K562 (cell line): ENCODE measurements around the gene B9D2. TPM values are rescaled to one million over a fixed set of nuclear protein-coding genes. Genes with fewer than 3 reads are reported as not detected.

Experiments used
- C11orf30 ChIP-seq: fragments of 450-650 bp; IDR thresholded peaks from 2 replicates; pipeline ENCODE4 v1.6.1; 2016; ENCODE audit warnings: low read depth, mild to moderate bottlenecking
- CEBPB ChIP-seq: fragments of 450-650 bp; IDR thresholded peaks from 2 replicates; pipeline ENCODE4 v1.6.1; 2016; ENCODE audit warnings: missing genetic modification characterization, missing compliant biosample characterization
- CEBPG ChIP-seq, 3 experiments: fragments of 200-800 bp in 1 of 3; sonication (Bioruptor generic) in 1 of 3; sonication (generic) in 1 of 3; formaldehyde crosslinking in 1 of 3; IDR thresholded peaks in 2 of 3; conservative IDR thresholded peaks in 1 of 3; 2 replicates each; pipeline versions ENCODE4 v1.6.1 to v1.8.0; 2016 to 2022; ENCODE audit warnings: missing compliant biosample characterization in 2 of 3, missing genetic modification characterization in 2 of 3, mild to moderate bottlenecking in 1 of 3, missing genetic modification reagents in 1 of 3
- DACH1 ChIP-seq: fragments of 450-650 bp; IDR thresholded peaks from 2 replicates; pipeline ENCODE4 v1.6.1; 2018; ENCODE audit not compliant: partially characterized antibody
- FOXM1 ChIP-seq, 2 experiments: fragments of 450-650 bp in 1 of 2; sonication (generic) in 1 of 2; formaldehyde crosslinking in 1 of 2; IDR thresholded peaks; 2 replicates each; pipeline versions ENCODE4 v1.6.1 to v1.9.0; 2017 to 2022; ENCODE audit warnings: low read depth in 2 of 2, mild to moderate bottlenecking in 2 of 2, missing genetic modification reagents in 1 of 2, moderate library complexity in 1 of 2
- GATAD2B ChIP-seq: fragments of 450-650 bp; IDR thresholded peaks from 2 replicates; pipeline ENCODE4 v1.6.1; 2017; ENCODE audit warnings: mild to moderate bottlenecking, borderline replicate concordance
- MCM3 ChIP-seq: fragments of 450-650 bp; IDR thresholded peaks from 2 replicates; pipeline ENCODE4 v1.6.1; 2016
- MYBL2 ChIP-seq, 2 experiments: fragments of 450-650 bp in 1 of 2; sonication (generic) in 1 of 2; formaldehyde crosslinking in 1 of 2; IDR thresholded peaks; 2 replicates each; pipeline versions ENCODE4 v1.6.1 to v1.8.1; 2017 to 2022; ENCODE audit warnings: borderline replicate concordance in 1 of 2, inconsistent platforms in 1 of 2, low read depth in 1 of 2, mild to moderate bottlenecking in 1 of 2, missing genetic modification reagents in 1 of 2, moderate library complexity in 1 of 2
- NR3C1 ChIP-seq: sonication (generic); formaldehyde crosslinking; IDR thresholded peaks from 2 replicates; pipeline ENCODE4 v1.8.1; 2022; ENCODE audit warnings: missing genetic modification reagents
- PML ChIP-seq: IDR thresholded peaks from 2 replicates; pipeline ENCODE4 v1.6.1; 2012; ENCODE audit warnings: low read length, inconsistent platforms
- PYGO2 ChIP-seq: fragments of 450-650 bp; IDR thresholded peaks from 2 replicates; pipeline ENCODE4 v1.6.1; 2016; ENCODE audit warnings: mild to moderate bottlenecking, missing genetic modification characterization, moderate library complexity, missing compliant biosample characterization
- RBM15 ChIP-seq: fragments of 200-400 bp; formaldehyde crosslinking; IDR thresholded peaks from 2 replicates; pipeline ENCODE4 v1.6.1; 2018; ENCODE audit warnings: mild to moderate bottlenecking, low read length, moderate library complexity; ENCODE audit not compliant: insufficient read depth
- RFX5 ChIP-seq: IDR thresholded peaks from 2 replicates; pipeline ENCODE4 v1.6.1; 2011; ENCODE audit warnings: low read depth, mild to moderate bottlenecking, improper control_type of control experiment, low read length
- SMARCC2 ChIP-seq: fragments of 450-650 bp; IDR thresholded peaks from 2 replicates; pipeline ENCODE4 v1.6.1; 2017; ENCODE audit warnings: antibody characterized with exemption, moderate library complexity, mild to moderate bottlenecking, low read depth
- TBL1XR1 ChIP-seq, 2 experiments: IDR thresholded peaks; 2 replicates each; pipeline ENCODE4 v1.6.1; 2012; ENCODE audit warnings: improper control_type of control experiment in 2 of 2, low read length in 2 of 2, mild to moderate bottlenecking in 1 of 2
- polyA plus RNA-seq, 8 experiments: library from polyadenylated mRNA; depleted of rRNA in 4 of 8; stranded (reverse) in 5 of 8; unstranded in 3 of 8; fragments of >200 nt; fragmentation: Nextera tagmentation in 2 of 8; fragmentation: Illumina TruSeq in 1 of 8; extraction: Ambion mirVana in 2 of 8; extraction: Trizol in 1 of 8; gene quantifications; 2 replicates each; pipeline versions ENCODE4 v1.2.1 to v1.2.3, GENCODE V29; 2011 to 2014; ENCODE audit warnings: inconsistent platforms in 1 of 8, missing spikeins in 1 of 8
- total RNA-seq, 7 experiments: library from RNA; depleted of rRNA in 6 of 7; stranded (reverse); fragments of >200 nt in 6 of 7; fragmentation: Illumina TruSeq in 2 of 7; extraction: Trizol in 2 of 7; gene quantifications; 2 replicates each; pipeline versions ENCODE4 v1.2.1 to v1.2.3, GENCODE V29; 2011 to 2021; ENCODE audit warnings: low replicate concordance in 1 of 7
- TF ChIP-seq, protein P1 (sequence below): fragments of 250-450 bp; sonication (Bioruptor Pico); IDR thresholded peaks from 2 replicates; pipeline ENCODE4 v1.5.0; 2020; ENCODE audit warnings: mild to moderate bottlenecking
- TF ChIP-seq, protein P2 (sequence below): fragments of 250-450 bp; sonication (Bioruptor Pico); IDR thresholded peaks from 2 replicates; pipeline ENCODE4 v1.4.0; 2020; ENCODE audit warnings: mild to moderate bottlenecking, moderate library complexity
- TF ChIP-seq, protein P3 (sequence below): fragments of 200-800 bp; sonication (Bioruptor generic); IDR thresholded peaks from 2 replicates; pipeline ENCODE4 v1.6.1; 2017; ENCODE audit warnings: missing genetic modification characterization, missing compliant biosample characterization
- TF ChIP-seq, protein P4 (sequence below), 3 experiments: fragments of 200-800 bp in 1 of 3; sonication (Bioruptor generic) in 1 of 3; sonication (generic) in 1 of 3; formaldehyde crosslinking in 1 of 3; IDR thresholded peaks; 2 replicates each; pipeline versions ENCODE4 v1.6.1 to v1.8.0; 2016 to 2022; ENCODE audit warnings: mild to moderate bottlenecking in 2 of 3, missing compliant biosample characterization in 2 of 3, missing genetic modification characterization in 2 of 3, missing genetic modification reagents in 1 of 3

B9D2 gene
- total and polyA plus RNA-seq, 9 of the 15 experiments (the other 6 are each of a cell fraction or from before 2014, with no cell fraction given): 0.83 to 6.9 (median 2.8) TPM

DNA sequence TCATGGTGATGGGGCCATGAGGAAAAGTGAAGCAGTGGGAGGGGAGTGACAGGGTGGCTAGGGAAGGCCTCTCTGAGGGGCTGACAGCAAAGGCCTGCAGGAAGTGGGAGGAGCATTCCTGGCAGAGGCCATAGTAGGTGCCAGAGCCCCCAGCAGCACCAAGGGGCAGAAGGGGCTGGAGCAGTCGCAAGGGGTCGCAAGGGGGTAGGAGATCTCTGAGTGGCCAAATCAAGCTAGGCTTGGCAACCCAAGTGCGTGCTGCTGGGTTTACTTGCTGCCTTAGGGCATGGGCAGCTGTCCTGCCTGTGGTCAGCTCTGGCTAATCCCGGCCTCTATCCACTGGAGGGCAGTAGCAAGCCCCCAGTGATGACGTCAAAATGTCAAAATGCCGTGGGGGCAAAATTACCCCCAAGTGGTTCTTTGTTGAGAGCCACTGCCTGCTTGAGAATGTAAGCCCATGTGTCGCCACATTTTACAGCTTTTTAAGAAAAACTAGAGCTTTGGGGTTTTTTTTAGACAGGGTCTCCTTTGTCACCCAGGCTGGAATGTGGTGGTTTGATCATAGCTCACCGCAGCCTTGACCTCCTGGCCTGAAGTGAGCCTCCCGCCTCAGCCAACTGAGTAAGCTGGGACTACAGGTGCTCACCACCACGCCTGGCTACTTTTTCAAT is 42.2 kb downstream of the B9D2 start (continued):
- TF ChIP-seq CEBPG (CRISPR knock-in tag; IDR thresholded peaks at IDR 0.05): no peak
- TF ChIP-seq CEBPG (tag; conservative IDR thresholded peaks at IDR 0.05 in 1 of 2, IDR thresholded peaks at IDR 0.05 in 1 of 2): no peak
- no peak for TF ChIP-seq RFX5
- TF ChIP-seq RBM15: no peak
- TF ChIP-seq MCM3: no peak
- TF ChIP-seq CEBPB (tag): no peak
- TF ChIP-seq PYGO2 (tag): no peak
- no peak for TF ChIP-seq MYBL2 (IDR thresholded peaks at IDR 0.05; ENCODE audit: low read depth)
- no peak for TF ChIP-seq MYBL2 (CRISPR knock-in tag; IDR thresholded peaks at IDR 0.05; ENCODE audit: borderline replicate concordance)
- no peak for TF ChIP-seq SMARCC2
- TF ChIP-seq DACH1: no peak
- TF ChIP-seq FOXM1 (IDR thresholded peaks at IDR 0.05; ENCODE audit: low read depth): no peak
- TF ChIP-seq FOXM1 (CRISPR knock-in tag; IDR thresholded peaks at IDR 0.05; ENCODE audit: low read depth): no peak
- TF ChIP-seq, protein P1, sequence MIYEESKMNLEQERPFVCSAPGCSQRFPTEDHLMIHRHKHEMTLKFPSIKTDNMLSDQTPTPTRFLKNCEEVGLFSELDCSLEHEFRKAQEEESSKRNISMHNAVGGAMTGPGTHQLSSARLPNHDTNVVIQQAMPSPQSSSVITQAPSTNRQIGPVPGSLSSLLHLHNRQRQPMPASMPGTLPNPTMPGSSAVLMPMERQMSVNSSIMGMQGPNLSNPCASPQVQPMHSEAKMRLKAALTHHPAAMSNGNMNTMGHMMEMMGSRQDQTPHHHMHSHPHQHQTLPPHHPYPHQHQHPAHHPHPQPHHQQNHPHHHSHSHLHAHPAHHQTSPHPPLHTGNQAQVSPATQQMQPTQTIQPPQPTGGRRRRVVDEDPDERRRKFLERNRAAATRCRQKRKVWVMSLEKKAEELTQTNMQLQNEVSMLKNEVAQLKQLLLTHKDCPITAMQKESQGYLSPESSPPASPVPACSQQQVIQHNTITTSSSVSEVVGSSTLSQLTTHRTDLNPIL (CRISPR knock-in tag): no peak
- no peak for TF ChIP-seq NR3C1
- TF ChIP-seq, protein P2, sequence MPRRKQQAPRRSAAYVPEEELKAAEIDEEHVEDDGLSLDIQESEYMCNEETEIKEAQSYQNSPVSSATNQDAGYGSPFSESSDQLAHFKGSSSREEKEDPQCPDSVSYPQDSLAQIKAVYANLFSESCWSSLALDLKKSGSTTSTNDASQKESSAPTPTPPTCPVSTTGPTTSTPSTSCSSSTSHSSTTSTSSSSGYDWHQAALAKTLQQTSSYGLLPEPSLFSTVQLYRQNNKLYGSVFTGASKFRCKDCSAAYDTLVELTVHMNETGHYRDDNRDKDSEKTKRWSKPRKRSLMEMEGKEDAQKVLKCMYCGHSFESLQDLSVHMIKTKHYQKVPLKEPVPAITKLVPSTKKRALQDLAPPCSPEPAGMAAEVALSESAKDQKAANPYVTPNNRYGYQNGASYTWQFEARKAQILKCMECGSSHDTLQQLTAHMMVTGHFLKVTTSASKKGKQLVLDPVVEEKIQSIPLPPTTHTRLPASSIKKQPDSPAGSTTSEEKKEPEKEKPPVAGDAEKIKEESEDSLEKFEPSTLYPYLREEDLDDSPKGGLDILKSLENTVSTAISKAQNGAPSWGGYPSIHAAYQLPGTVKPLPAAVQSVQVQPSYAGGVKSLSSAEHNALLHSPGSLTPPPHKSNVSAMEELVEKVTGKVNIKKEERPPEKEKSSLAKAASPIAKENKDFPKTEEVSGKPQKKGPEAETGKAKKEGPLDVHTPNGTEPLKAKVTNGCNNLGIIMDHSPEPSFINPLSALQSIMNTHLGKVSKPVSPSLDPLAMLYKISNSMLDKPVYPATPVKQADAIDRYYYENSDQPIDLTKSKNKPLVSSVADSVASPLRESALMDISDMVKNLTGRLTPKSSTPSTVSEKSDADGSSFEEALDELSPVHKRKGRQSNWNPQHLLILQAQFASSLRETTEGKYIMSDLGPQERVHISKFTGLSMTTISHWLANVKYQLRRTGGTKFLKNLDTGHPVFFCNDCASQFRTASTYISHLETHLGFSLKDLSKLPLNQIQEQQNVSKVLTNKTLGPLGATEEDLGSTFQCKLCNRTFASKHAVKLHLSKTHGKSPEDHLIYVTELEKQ (CRISPR knock-in tag): no peak
- no peak for TF ChIP-seq GATAD2B
- TF ChIP-seq, protein P3, sequence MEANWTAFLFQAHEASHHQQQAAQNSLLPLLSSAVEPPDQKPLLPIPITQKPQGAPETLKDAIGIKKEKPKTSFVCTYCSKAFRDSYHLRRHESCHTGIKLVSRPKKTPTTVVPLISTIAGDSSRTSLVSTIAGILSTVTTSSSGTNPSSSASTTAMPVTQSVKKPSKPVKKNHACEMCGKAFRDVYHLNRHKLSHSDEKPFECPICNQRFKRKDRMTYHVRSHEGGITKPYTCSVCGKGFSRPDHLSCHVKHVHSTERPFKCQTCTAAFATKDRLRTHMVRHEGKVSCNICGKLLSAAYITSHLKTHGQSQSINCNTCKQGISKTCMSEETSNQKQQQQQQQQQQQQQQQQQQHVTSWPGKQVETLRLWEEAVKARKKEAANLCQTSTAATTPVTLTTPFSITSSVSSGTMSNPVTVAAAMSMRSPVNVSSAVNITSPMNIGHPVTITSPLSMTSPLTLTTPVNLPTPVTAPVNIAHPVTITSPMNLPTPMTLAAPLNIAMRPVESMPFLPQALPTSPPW: peak; percentile 70
- TF ChIP-seq, protein P4, sequence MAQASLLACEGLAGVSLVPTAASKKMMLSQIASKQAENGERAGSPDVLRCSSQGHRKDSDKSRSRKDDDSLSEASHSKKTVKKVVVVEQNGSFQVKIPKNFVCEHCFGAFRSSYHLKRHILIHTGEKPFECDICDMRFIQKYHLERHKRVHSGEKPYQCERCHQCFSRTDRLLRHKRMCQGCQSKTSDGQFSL (CRISPR knock-in tag; IDR thresholded peaks at IDR 0.05): no peak
- TF ChIP-seq, protein P4 (tag; IDR thresholded peaks at IDR 0.05): no peak
- no peak for TF ChIP-seq PML
- TF ChIP-seq TBL1XR1 (IDR thresholded peaks at IDR 0.05; ENCODE audit: low read length in 2 of 2): peak in 1 of 2 experiments; percentile 53; a peak in 1 of 4 replicates
- TF ChIP-seq C11orf30: no peak
